Measurements from ENCODE around the gene PDK4.

DNA sequence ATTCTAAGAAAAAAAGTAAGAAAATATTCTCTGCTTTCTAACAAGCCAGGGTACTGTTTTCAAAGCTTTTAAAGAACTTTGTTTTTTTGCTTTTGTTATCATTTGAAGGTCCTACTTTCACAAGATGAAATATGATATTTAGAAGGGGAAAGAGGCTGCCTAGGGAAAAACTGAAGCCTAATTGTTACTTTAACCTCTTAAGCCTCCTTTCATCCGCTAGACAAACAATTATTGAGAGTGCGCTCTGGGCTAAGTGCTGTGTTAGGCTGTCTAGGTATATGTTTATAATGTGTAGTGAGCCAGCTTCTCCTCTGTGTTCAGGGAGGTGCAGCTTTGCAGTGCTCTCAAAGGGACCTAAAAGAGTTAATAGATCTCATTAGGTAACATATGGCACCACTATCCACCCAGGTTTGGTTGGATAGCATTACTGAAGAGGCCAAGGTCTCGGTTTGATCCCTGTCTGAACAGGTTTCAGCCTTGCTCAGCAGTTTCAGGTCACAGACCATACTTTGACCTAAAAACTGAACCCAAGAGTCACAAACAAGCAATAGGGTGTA is 17.9 kb downstream of the PDK4 start:
- TF ChIP-seq CTCF (IDR thresholded peaks at IDR 0.05) = no peak
- TF ChIP-seq POLR2A (IDR thresholded peaks at IDR 0.05) = no peak
- TF ChIP-seq POLR2AphosphoS5 (IDR thresholded peaks at IDR 0.05) = no peak
- no peak for TF ChIP-seq EP300 (IDR thresholded peaks at IDR 0.05)
